Ovary (tissue), 3 donors: Measurements from ENCODE around the gene ANGPTL7.

ENCODE experiments used
- CTCF ChIP-seq, 3 donors: fragments of 450-650 bp in 2 of 3; fragments of 200-600 bp in 1 of 3; IDR thresholded peaks; one replicate each; pipeline versions ENCODE4 v1.5.1 to v1.8.0; 2016 to 2022; ENCODE audit warnings: antibody characterized with exemption in 3 of 3, mild to moderate bottlenecking in 1 of 3
- POLR2A ChIP-seq: fragments of 450-650 bp; IDR thresholded peaks from one replicate; pipeline ENCODE4 v1.6.1; 2017; ENCODE audit warnings: antibody characterized with exemption, mild to moderate bottlenecking, moderate library complexity
- donor health status: DM: no; HTN: no; CAD: no.

GRCh38 chr1:11187494-11187893 lies 1.7 kb upstream of the ANGPTL7 start:
- TF ChIP-seq CTCF (IDR thresholded peaks at IDR 0.05): no peak
- no peak for TF ChIP-seq POLR2A
